Measurements from ENCODE around the gene KIRREL3. TPM values are rescaled to one million over a fixed set of nuclear protein-coding genes. Genes with fewer than 3 reads are reported as not detected.

Gene KIRREL3
- total and polyA plus RNA-seq, 2 of the 4 experiments (the other 2 are of a cell fraction) = 10.9 to 15.9 TPM

DNA sequence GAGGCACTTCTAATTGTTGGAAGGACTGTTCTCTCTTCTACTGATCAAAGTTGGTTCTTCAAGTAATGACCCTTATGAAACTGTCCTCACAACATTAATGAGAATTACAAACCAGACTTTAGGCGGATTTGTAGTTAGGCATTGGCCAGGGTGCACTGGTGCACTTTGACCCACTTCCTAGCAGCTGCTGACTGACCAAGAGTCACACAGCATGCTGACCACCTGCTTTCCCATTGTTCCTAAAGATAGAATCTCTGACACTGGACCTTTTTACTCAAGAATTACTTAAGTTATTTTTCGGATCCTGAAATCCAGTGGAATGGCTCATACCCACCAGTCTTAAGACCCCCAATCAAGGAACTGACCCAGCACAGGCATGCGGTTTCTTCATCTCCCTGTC, 381.1 kb downstream of the KIRREL3 start:
- Histone ChIP-seq H3K9ac (ENCODE audit: low read depth, low read length) (no peak overlapping the region), H3K4ac (ENCODE audit: low read depth, low read length) (no peak overlapping the region), H2BK120ac (ENCODE audit: low read depth, low read length) (no peak overlapping the region), H2BK15ac (ENCODE audit: low read depth, low read length) (no peak overlapping the region), H4K20me1 (ENCODE audit: insufficient read depth, low read length) (no peaks in the 10 kb centered on the region), H3K4me3 (ENCODE audit: insufficient read depth, low read depth, low read length) (no peak overlapping the region), H2AK9ac (replicated peaks; ENCODE audit: low read depth, low read length, poor library complexity) (no peak overlapping the region), H3K14ac (replicated peaks; ENCODE audit: low read depth, low read length) (no peak overlapping the region), H3K9me1 (ENCODE audit: insufficient read depth, low read length) (peaks cover 2% of the 10 kb centered on the region; the same call in 1 of the 2 replicates), H4K5ac (ENCODE audit: low read depth, low read length) (no peak overlapping the region), H2BK5ac (ENCODE audit: low read depth, low read length, poor library complexity, severe bottlenecking) (no peak overlapping the region), H3K56ac (ENCODE audit: extremely low read depth, insufficient read depth, low read length) (no peak overlapping the region), H2BK20ac (ENCODE audit: low read depth, low read length) (no peak overlapping the region), H4K8ac (ENCODE audit: low read depth in 2 of 2, low read length in 2 of 2) (no peak overlapping the region), H3K36me3 (ENCODE audit: control insufficient read depth, insufficient read depth, low read length) (no peaks in the 10 kb centered on the region), H2AK5ac (ENCODE audit: low read depth, low read length) (no peak overlapping the region), H4K91ac (ENCODE audit: insufficient read depth, low read depth, low read length) (no peak overlapping the region), H3K27me3 (ENCODE audit: control insufficient read depth, insufficient read depth, low read length) (no peaks in the 10 kb centered on the region), H2AFZ (replicated peaks; ENCODE audit: low read length, poor library complexity) (no peak overlapping the region), H3K4me1 (ENCODE audit: control insufficient read depth, insufficient read depth, low read length) (no peaks in the 10 kb centered on the region), H3K18ac (ENCODE audit: low read depth, low read length) (no peak overlapping the region), H3K79me1 (ENCODE audit: low read depth in 1 of 2, low read length in 2 of 2) (peaks cover 0 to 5% of the 10 kb centered on the region in 2 experiments; a peak in 1 of 4 replicates), H3K9me3 (ENCODE audit: control insufficient read depth, insufficient read depth, low read length) (no peaks in the 10 kb centered on the region), H3K23ac (ENCODE audit: low read depth, low read length) (no peak overlapping the region), H3K4me2 (ENCODE audit: low read depth, low read length) (no peak overlapping the region), H3K27ac (ENCODE audit: insufficient read depth, low read length) (no peak overlapping the region)
- ATAC-seq (ENCODE audit: low read depth) (no peak), DNase-seq (no peak)
- dilution Hi-C loops (cut with HindIII; ENCODE audit: low sequenced_read_pairs, unreplicated experiment) (no loop called here), in situ Hi-C loops (cut with MboI; ENCODE audit: low sequenced_read_pairs) (loop anchor here (10.0 to 25.0 kb wide), 2 partner anchors 455 to 718 kb away; no protein-coding TSS in a partner anchor), intact Hi-C loops (cut with micrococcal nuclease) (no loop called here)
- ChIA-PET CTCF (no interaction called here), POLR2A (ENCODE audit: unreplicated experiment) (no interaction called here)
- no TSS peak for BruUV-seq (replicated peaks)
- no peak for TF ChIP-seq NFE2L2 (IDR thresholded peaks at IDR 0.05; ENCODE audit: low read depth, low read length)
- TF ChIP-seq MXI1 (IDR thresholded peaks at IDR 0.05; ENCODE audit: borderline replicate concordance, low read depth, low read length) = no peak
- TF ChIP-seq, protein P1, sequence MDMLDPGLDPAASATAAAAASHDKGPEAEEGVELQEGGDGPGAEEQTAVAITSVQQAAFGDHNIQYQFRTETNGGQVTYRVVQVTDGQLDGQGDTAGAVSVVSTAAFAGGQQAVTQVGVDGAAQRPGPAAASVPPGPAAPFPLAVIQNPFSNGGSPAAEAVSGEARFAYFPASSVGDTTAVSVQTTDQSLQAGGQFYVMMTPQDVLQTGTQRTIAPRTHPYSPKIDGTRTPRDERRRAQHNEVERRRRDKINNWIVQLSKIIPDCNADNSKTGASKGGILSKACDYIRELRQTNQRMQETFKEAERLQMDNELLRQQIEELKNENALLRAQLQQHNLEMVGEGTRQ (IDR thresholded peaks at IDR 0.05; ENCODE audit: low read depth, low read length) = no peak
- TF ChIP-seq RFX5 (IDR thresholded peaks at IDR 0.05; ENCODE audit: low read depth, low read length) = no peak
- TF ChIP-seq BHLHE40 (IDR thresholded peaks at IDR 0.05; ENCODE audit: low read depth, low read length) = no peak
- no peak for TF ChIP-seq CHD1 (IDR thresholded peaks at IDR 0.05; ENCODE audit: low read depth, low read length)
- TF ChIP-seq, protein P2, sequence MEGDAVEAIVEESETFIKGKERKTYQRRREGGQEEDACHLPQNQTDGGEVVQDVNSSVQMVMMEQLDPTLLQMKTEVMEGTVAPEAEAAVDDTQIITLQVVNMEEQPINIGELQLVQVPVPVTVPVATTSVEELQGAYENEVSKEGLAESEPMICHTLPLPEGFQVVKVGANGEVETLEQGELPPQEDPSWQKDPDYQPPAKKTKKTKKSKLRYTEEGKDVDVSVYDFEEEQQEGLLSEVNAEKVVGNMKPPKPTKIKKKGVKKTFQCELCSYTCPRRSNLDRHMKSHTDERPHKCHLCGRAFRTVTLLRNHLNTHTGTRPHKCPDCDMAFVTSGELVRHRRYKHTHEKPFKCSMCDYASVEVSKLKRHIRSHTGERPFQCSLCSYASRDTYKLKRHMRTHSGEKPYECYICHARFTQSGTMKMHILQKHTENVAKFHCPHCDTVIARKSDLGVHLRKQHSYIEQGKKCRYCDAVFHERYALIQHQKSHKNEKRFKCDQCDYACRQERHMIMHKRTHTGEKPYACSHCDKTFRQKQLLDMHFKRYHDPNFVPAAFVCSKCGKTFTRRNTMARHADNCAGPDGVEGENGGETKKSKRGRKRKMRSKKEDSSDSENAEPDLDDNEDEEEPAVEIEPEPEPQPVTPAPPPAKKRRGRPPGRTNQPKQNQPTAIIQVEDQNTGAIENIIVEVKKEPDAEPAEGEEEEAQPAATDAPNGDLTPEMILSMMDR (conservative IDR thresholded peaks at IDR 0.05; ENCODE audit: low read depth, low read length) = no peak
- TF ChIP-seq RCOR1 (IDR thresholded peaks at IDR 0.05; ENCODE audit: insufficient replicate concordance, low read length) = no peak
- no peak for TF ChIP-seq SMC3 (IDR thresholded peaks at IDR 0.05; ENCODE audit: low read depth, low read length)
- no peak for TF ChIP-seq CEBPB (IDR thresholded peaks at IDR 0.05; ENCODE audit: low read depth, low read length)
- no peak for TF ChIP-seq POLR2A (IDR thresholded peaks at IDR 0.05; ENCODE audit: low read depth, low read length)
- TF ChIP-seq, protein P3, sequence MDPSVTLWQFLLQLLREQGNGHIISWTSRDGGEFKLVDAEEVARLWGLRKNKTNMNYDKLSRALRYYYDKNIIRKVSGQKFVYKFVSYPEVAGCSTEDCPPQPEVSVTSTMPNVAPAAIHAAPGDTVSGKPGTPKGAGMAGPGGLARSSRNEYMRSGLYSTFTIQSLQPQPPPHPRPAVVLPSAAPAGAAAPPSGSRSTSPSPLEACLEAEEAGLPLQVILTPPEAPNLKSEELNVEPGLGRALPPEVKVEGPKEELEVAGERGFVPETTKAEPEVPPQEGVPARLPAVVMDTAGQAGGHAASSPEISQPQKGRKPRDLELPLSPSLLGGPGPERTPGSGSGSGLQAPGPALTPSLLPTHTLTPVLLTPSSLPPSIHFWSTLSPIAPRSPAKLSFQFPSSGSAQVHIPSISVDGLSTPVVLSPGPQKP (IDR thresholded peaks at IDR 0.05; ENCODE audit: borderline replicate concordance, low read depth, low read length) = no peak
- WGBS, 2 experiments (ENCODE audit: extremely low coverage in 2 of 2, insufficient read length in 1 of 2) = 84% methylated on average over 3 of the region's 3 CpGs; no CpG with 5 or more reads in 1 of the 2 experiments

All from IMR-90 (cell line).